IMR-90 (cell line): ENCODE results near the gene CCL14. TPM values are rescaled to one million over a fixed set of nuclear protein-coding genes. Genes with fewer than 3 reads are reported as not detected.

Experiments
- ATAC-seq: fragments of 200-7000 bp; cut with Tn5 transposase; 2 replicates; pipeline ENCODE4 v1.9.1; 2020; ENCODE audit warnings: low read depth, mild to moderate bottlenecking, moderate library complexity
- BruUV-seq: library from RNA; stranded (reverse); fragments of 400-500 nt; replicated peaks from 2 replicates; lab custom pipeline; 2021; lab: Mats Ljungman, UMichigan
- CTCF ChIA-PET: fragments of 300-600 bp; formaldehyde crosslinking; extraction: SDS; loops from one replicate; lab custom pipeline; 2021; ENCODE audit warnings: antibody characterized with exemption; lab: Yijun Ruan, JAX
- POLR2A ChIA-PET: fragments of 300-600 bp; sonication (Branson Sonifier 250); formaldehyde crosslinking; loops from one replicate; lab custom pipeline; 2022; ENCODE audit warnings: antibody characterized with exemption; ENCODE audit not compliant: unreplicated experiment; lab: Charles Lee
- DNase-seq: peaks from one replicate; pipeline ENCODE4 v3.0.0; 2013
- H2AFZ ChIP-seq: replicated peaks from 2 replicates; pipeline ENCODE3; 2013; ENCODE audit warnings: low read length, mild to moderate bottlenecking; ENCODE audit not compliant: poor library complexity
- H2AK5ac ChIP-seq: 2 replicates; pipeline ENCODE4 v1.6.1; 2013; ENCODE audit warnings: low read depth, low read length, inconsistent platforms
- H2AK9ac ChIP-seq: replicated peaks from 2 replicates; pipeline ENCODE3; 2013; ENCODE audit warnings: mild to moderate bottlenecking, low read depth, low read length, moderate library complexity; ENCODE audit not compliant: poor library complexity
- H2BK120ac ChIP-seq: 2 replicates; pipeline ENCODE4 v1.6.1; 2013; ENCODE audit warnings: low read depth, low read length, inconsistent platforms
- H2BK15ac ChIP-seq: 3 replicates; pipeline ENCODE4 v1.6.1; 2013; ENCODE audit warnings: low read depth, low read length, inconsistent platforms
- H2BK20ac ChIP-seq: 2 replicates; pipeline ENCODE4 v1.6.1; 2013; ENCODE audit warnings: low read depth, mild to moderate bottlenecking, inconsistent platforms, low read length, moderate library complexity
- H2BK5ac ChIP-seq: 2 replicates; pipeline ENCODE4 v1.6.1; 2013; ENCODE audit warnings: mild to moderate bottlenecking, low read depth, low read length, inconsistent platforms; ENCODE audit not compliant: poor library complexity, severe bottlenecking
- H3K14ac ChIP-seq: replicated peaks from 2 replicates; pipeline ENCODE4 v1.6.1; 2013; ENCODE audit warnings: low read depth, low read length, inconsistent platforms
- H3K18ac ChIP-seq: 2 replicates; pipeline ENCODE4 v1.6.1; 2013; ENCODE audit warnings: low read depth, low read length, control low read depth
- H3K23ac ChIP-seq: 2 replicates; pipeline ENCODE4 v1.6.1; 2013; ENCODE audit warnings: low read depth, low read length, inconsistent platforms
- H3K27ac ChIP-seq: 2 replicates; pipeline ENCODE4 v1.5.1; 2013; ENCODE audit warnings: mild to moderate bottlenecking, control low read depth, low read length; ENCODE audit not compliant: insufficient read depth
- H3K27me3 ChIP-seq: 2 replicates; pipeline ENCODE4 v1.6.1; 2013; ENCODE audit warnings: low read length; ENCODE audit not compliant: control insufficient read depth, insufficient read depth
- H3K36me3 ChIP-seq: 2 replicates; pipeline ENCODE4 v1.6.1; 2013; ENCODE audit warnings: low read length, mixed read lengths; ENCODE audit not compliant: control insufficient read depth, insufficient read depth
- H3K4ac ChIP-seq: 2 replicates; pipeline ENCODE4 v1.6.1; 2013; ENCODE audit warnings: low read depth, low read length, inconsistent platforms
- H3K4me1 ChIP-seq: 2 replicates; pipeline ENCODE4 v1.6.1; 2013; ENCODE audit warnings: low read length, mixed read lengths; ENCODE audit not compliant: control insufficient read depth, insufficient read depth
- H3K4me2 ChIP-seq: 2 replicates; pipeline ENCODE4 v1.6.1; 2013; ENCODE audit warnings: low read depth, mild to moderate bottlenecking, control low read depth, low read length, moderate library complexity
- H3K4me3 ChIP-seq: 2 replicates; pipeline ENCODE4 v1.5.1; 2013; ENCODE audit warnings: low read depth, mild to moderate bottlenecking, control low read depth, low read length, moderate library complexity; ENCODE audit not compliant: insufficient read depth
- H3K56ac ChIP-seq: 2 replicates; pipeline ENCODE4 v1.6.1; 2013; ENCODE audit warnings: low read length, inconsistent platforms; ENCODE audit not compliant: insufficient read depth; ENCODE audit errors: extremely low read depth
- H3K79me1 ChIP-seq, 2 experiments: 2 replicates each; pipeline ENCODE4 v1.6.1; 2013; ENCODE audit warnings: low read length in 2 of 2, inconsistent platforms in 1 of 2, low read depth in 1 of 2
- H3K9ac ChIP-seq: 2 replicates; pipeline ENCODE4 v1.6.1; 2013; ENCODE audit warnings: low read depth, low read length, control low read depth
- H3K9me1 ChIP-seq: 2 replicates; pipeline ENCODE4 v1.6.1; 2013; ENCODE audit warnings: low read length, inconsistent platforms; ENCODE audit not compliant: insufficient read depth
- H3K9me3 ChIP-seq: 2 replicates; pipeline ENCODE4 v1.6.1; 2013; ENCODE audit warnings: low read length; ENCODE audit not compliant: control insufficient read depth, insufficient read depth
- H4K20me1 ChIP-seq: 2 replicates; pipeline ENCODE4 v1.6.1; 2013; ENCODE audit warnings: low read length, inconsistent platforms; ENCODE audit not compliant: insufficient read depth
- H4K5ac ChIP-seq: 2 replicates; pipeline ENCODE4 v1.6.1; 2013; ENCODE audit warnings: mild to moderate bottlenecking, low read depth, low read length, control low read depth
- H4K8ac ChIP-seq, 2 experiments: 2 replicates each; pipeline ENCODE4 v1.6.1; 2013; ENCODE audit warnings: low read depth in 2 of 2, low read length in 2 of 2, control low read depth in 1 of 2, inconsistent platforms in 1 of 2
- H4K91ac ChIP-seq: 2 replicates; pipeline ENCODE4 v1.6.1; 2013; ENCODE audit warnings: low read depth, low read length, inconsistent platforms; ENCODE audit not compliant: insufficient read depth
- BHLHE40 ChIP-seq: fragments of 150-350 bp; IDR thresholded peaks from 2 replicates; pipeline ENCODE4 v1.6.1; 2016; ENCODE audit warnings: mild to moderate bottlenecking, low read depth, low read length
- CEBPB ChIP-seq: IDR thresholded peaks from 2 replicates; pipeline ENCODE4 v1.6.1; 2012; ENCODE audit warnings: low read depth, low read length, improper control_type of control experiment
- CHD1 ChIP-seq: IDR thresholded peaks from 2 replicates; pipeline ENCODE4 v1.6.1; 2012; ENCODE audit warnings: low read depth, low read length, improper control_type of control experiment
- FOS ChIP-seq: fragments of 150-350 bp; IDR thresholded peaks from 2 replicates; pipeline ENCODE4 v1.6.1; 2016; ENCODE audit warnings: low read depth, low read length
- MAFK ChIP-seq: IDR thresholded peaks from 2 replicates; pipeline ENCODE4 v1.6.1; 2012; ENCODE audit warnings: low read depth, low read length, improper control_type of control experiment
- MAZ ChIP-seq: IDR thresholded peaks from 2 replicates; pipeline ENCODE4 v1.6.1; 2012; ENCODE audit warnings: low read depth, mild to moderate bottlenecking, low read length, improper control_type of control experiment, moderate library complexity, borderline replicate concordance
- MXI1 ChIP-seq: IDR thresholded peaks from 2 replicates; pipeline ENCODE4 v1.6.1; 2012; ENCODE audit warnings: low read depth, mild to moderate bottlenecking, low read length, moderate library complexity, borderline replicate concordance
- NFE2L2 ChIP-seq: fragments of 150-350 bp; IDR thresholded peaks from 2 replicates; pipeline ENCODE4 v1.6.1; 2016; ENCODE audit warnings: low read depth, mild to moderate bottlenecking, low read length
- POLR2A ChIP-seq: IDR thresholded peaks from 2 replicates; pipeline ENCODE4 v1.6.1; 2012; ENCODE audit warnings: mild to moderate bottlenecking, low read depth, low read length
- RAD21 ChIP-seq: IDR thresholded peaks from 2 replicates; pipeline ENCODE4 v1.6.1; 2012; ENCODE audit warnings: low read length, improper control_type of control experiment
- RCOR1 ChIP-seq: IDR thresholded peaks from 2 replicates; pipeline ENCODE4 v1.6.1; 2012; ENCODE audit warnings: mild to moderate bottlenecking, low read length, improper control_type of control experiment; ENCODE audit not compliant: insufficient replicate concordance
- RFX5 ChIP-seq: IDR thresholded peaks from 2 replicates; pipeline ENCODE4 v1.8.0; 2012; ENCODE audit warnings: low read depth, mild to moderate bottlenecking, low read length, moderate library complexity
- SMC3 ChIP-seq: fragments of 150-350 bp; IDR thresholded peaks from 2 replicates; pipeline ENCODE4 v1.6.1; 2016; ENCODE audit warnings: low read depth, mild to moderate bottlenecking, antibody characterized with exemption, low read length, moderate library complexity
- WGBS, 2 experiments: methylation state at CpG; one replicate each; pipeline versions ENCODE4 v1.1.5 to v1.1.7; 2013; ENCODE audit warnings: missing lambda C conversion rate in 2 of 2; ENCODE audit not compliant: insufficient read length in 1 of 2; ENCODE audit errors: extremely low coverage in 2 of 2; 5-methylcytosine and 5-hydroxymethylcytosine counted together
- dilution Hi-C: fragments of 300-500 bp; cut with HindIII; formaldehyde crosslinking; loops from one replicate; pipeline ENCODE4 v1.14.3; 2018; ENCODE audit warnings: low sequenced_read_pairs; ENCODE audit not compliant: unreplicated experiment
- in situ Hi-C: fragments of 300-500 bp; cut with MboI; formaldehyde crosslinking; loops from 3 replicates; pipeline ENCODE4 v1.14.3; 2019; ENCODE audit warnings: low sequenced_read_pairs, inconsistent platforms, mixed read lengths
- intact Hi-C: fragments of 100-400 bp; cut with micrococcal nuclease; formaldehyde crosslinking; loops from 2 replicates; pipeline ENCODE4 v1.10.0; 2022
- polyA plus RNA-seq, 3 experiments: library from polyadenylated mRNA; depleted of rRNA; stranded (reverse); fragments of >200 nt; gene quantifications; 2 replicates each; pipeline ENCODE4 v1.2.3, GENCODE V29; 2012; ENCODE audit warnings: low replicate concordance in 1 of 3
- total RNA-seq: library from RNA; depleted of rRNA; stranded (reverse); fragments of >200 nt; gene quantifications from 2 replicates; pipeline ENCODE4 v1.2.3, GENCODE V29; 2012
- TF ChIP-seq, protein P1 (sequence below): fragments of 150-350 bp; IDR thresholded peaks from 2 replicates; pipeline ENCODE4 v1.6.1; 2016; ENCODE audit warnings: low read depth, mild to moderate bottlenecking, low read length, moderate library complexity, borderline replicate concordance
- TF ChIP-seq, protein P2 (sequence below): fragments of 150-350 bp; IDR thresholded peaks from 2 replicates; pipeline ENCODE4 v1.6.1; 2017; ENCODE audit warnings: mild to moderate bottlenecking, antibody characterized with exemption, low read length, low read depth
- TF ChIP-seq, protein P3 (sequence below): conservative IDR thresholded peaks from 2 replicates; pipeline ENCODE4 v1.5.1; 2012; ENCODE audit warnings: mild to moderate bottlenecking, low read depth, low read length, improper control_type of control experiment

CCL14 gene
- total and polyA plus RNA-seq, 2 of the 4 experiments (the other 2 are of a cell fraction): not detected

DNA sequence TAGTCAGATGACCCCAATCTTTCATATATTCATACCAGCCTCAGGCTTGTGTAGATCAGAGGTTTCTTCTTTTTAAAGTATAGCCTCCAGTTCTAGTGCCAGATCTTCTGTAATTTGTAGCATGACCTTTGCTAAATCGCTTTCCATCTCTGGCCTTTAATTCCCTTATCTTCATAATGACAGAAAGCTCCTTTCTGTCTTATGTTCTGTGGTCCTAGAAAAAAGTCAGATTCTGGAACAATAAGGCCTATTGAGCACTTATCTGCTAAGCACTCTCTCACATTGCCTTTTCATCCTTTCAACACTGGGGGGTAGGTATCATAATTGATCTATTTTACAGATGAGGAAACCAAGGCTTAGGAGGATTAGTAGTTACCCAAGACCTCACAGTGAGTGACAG is 14.5 kb downstream of the CCL14 start:
- Histone ChIP-seq H2BK120ac (no peak overlapping the region), H3K4me2 (no peak overlapping the region), H3K23ac (no peak overlapping the region), H3K36me3 (no peaks in the 10 kb centered on the region), H4K8ac (no peak overlapping the region), H3K18ac (no peak overlapping the region), H3K4me1 (peaks cover 6% of the 10 kb centered on the region), H3K27ac (no peak overlapping the region), H3K9me3 (no peaks in the 10 kb centered on the region), H2AFZ (no peak overlapping the region), H2BK5ac (no peak overlapping the region), H4K20me1 (no peaks in the 10 kb centered on the region), H2BK15ac (no peak overlapping the region), H3K14ac (no peak overlapping the region), H3K27me3 (peaks cover 3% of the 10 kb centered on the region; the same call in 1 of the 2 replicates), H2BK20ac (no peak overlapping the region), H4K5ac (no peak overlapping the region), H2AK9ac (no peak overlapping the region), H3K56ac (no peak overlapping the region), H3K4me3 (no peak overlapping the region), H3K9ac (no peak overlapping the region), H4K91ac (no peak overlapping the region), H3K4ac (no peak overlapping the region), H3K79me1 (no peaks in the 10 kb centered on the region), H2AK5ac (no peak overlapping the region), H3K9me1 (no peaks in the 10 kb centered on the region; the same call in 1 of the 2 replicates)
- no peak for ATAC-seq
- in situ Hi-C loops (loop anchor here (5.0 kb wide), 1 partner anchor 175 kb away; no protein-coding TSS in a partner anchor), intact Hi-C loops (no loop called here), dilution Hi-C loops (no loop called here)
- no TSS peak for BruUV-seq
- CTCF ChIA-PET: interaction anchor here (1.1 to 1.8 kb wide), 2 partner anchors 100 to 177 kb away, joined by 4 read pairs; no protein-coding TSS in a partner anchor
- POLR2A ChIA-PET: no interaction called here
- no peak for DNase-seq
- WGBS, 2 experiments: no CpG with 5 or more reads among the region's 1 CpG
- TF ChIP-seq, protein P1, sequence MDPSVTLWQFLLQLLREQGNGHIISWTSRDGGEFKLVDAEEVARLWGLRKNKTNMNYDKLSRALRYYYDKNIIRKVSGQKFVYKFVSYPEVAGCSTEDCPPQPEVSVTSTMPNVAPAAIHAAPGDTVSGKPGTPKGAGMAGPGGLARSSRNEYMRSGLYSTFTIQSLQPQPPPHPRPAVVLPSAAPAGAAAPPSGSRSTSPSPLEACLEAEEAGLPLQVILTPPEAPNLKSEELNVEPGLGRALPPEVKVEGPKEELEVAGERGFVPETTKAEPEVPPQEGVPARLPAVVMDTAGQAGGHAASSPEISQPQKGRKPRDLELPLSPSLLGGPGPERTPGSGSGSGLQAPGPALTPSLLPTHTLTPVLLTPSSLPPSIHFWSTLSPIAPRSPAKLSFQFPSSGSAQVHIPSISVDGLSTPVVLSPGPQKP: no peak
- TF ChIP-seq MXI1 (no peak), MAFK (no peak), NFE2L2 (no peak), CEBPB (no peak), SMC3 (no peak), MAZ (no peak), POLR2A (no peak), RAD21 (no peak), CHD1 (no peak), RCOR1 (no peak), RFX5 (no peak), BHLHE40 (no peak), FOS (no peak)
- TF ChIP-seq, protein P2, sequence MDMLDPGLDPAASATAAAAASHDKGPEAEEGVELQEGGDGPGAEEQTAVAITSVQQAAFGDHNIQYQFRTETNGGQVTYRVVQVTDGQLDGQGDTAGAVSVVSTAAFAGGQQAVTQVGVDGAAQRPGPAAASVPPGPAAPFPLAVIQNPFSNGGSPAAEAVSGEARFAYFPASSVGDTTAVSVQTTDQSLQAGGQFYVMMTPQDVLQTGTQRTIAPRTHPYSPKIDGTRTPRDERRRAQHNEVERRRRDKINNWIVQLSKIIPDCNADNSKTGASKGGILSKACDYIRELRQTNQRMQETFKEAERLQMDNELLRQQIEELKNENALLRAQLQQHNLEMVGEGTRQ: no peak
- TF ChIP-seq, protein P3, sequence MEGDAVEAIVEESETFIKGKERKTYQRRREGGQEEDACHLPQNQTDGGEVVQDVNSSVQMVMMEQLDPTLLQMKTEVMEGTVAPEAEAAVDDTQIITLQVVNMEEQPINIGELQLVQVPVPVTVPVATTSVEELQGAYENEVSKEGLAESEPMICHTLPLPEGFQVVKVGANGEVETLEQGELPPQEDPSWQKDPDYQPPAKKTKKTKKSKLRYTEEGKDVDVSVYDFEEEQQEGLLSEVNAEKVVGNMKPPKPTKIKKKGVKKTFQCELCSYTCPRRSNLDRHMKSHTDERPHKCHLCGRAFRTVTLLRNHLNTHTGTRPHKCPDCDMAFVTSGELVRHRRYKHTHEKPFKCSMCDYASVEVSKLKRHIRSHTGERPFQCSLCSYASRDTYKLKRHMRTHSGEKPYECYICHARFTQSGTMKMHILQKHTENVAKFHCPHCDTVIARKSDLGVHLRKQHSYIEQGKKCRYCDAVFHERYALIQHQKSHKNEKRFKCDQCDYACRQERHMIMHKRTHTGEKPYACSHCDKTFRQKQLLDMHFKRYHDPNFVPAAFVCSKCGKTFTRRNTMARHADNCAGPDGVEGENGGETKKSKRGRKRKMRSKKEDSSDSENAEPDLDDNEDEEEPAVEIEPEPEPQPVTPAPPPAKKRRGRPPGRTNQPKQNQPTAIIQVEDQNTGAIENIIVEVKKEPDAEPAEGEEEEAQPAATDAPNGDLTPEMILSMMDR: no peak
